ENCODE results near the gene LRTM2.
"Not testable (repeated sequence)": the region's sequence is repeated elsewhere in the genome, so short reads cannot be mapped to it uniquely, and the experiment has no call there.

The LRTM2 gene

GRCh38 chr12:1812650-1813302 is 7.6 kb upstream of the LRTM2 start:
- no peak for DNase-seq

DNA sequence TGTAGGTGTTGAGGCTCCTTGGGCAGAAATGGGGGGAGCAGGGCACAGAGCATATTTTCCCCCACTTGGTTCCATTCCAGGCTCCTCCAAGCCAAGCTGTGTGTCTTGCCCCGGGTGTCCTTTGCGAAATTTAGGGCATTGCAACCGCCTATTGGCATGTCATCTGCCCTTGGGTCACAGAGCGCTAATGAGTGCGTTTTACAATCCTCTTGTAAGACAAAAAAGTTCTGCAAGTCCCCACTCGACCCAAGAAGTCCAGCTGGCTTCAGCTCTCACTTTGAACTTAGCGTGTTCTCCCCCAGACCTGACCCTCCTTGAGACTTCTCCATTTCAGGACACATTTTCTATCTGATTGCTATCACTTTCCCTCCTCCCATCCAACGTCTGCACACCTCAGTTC is 6.1 kb upstream of the LRTM2 start:
- no peak for DNase-seq

- no peak for DNase-seq
Measured at GRCh38 chr12:1815108-1815507, 5.3 kb upstream of the LRTM2 start.

- DNase-seq = no peak
Measured at GRCh38 chr12:1815814-1816729, 4.3 kb upstream of the LRTM2 start.

DNA sequence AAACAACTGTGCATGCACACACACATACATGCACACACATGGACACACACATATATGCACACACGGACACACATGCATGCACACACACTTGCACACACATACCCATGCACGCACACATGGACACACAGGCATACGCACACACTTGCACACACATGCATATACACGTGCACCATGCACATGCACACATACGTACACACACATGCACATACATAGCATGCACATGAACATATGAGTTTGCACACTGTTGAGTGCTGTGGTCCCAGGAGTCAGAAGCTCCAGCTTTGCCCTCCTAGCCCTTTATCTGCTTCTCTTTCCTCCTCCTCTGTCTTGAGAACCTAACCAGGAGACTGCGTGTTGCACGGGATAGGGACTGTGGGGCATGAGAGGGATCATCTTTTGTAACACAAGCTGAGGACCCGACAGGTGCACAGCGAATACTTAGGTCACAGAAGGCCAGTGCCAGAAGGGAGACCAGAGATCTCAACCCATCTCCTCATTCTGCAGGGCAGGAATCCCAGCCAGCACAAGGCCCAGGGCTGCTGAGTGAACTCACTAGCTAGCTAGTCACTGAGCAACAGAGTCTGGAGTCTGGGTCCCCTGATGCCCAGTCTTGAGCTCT is 3.5 kb upstream of the LRTM2 start:
- DNase-seq = no peak

- DNase-seq = not testable (repeated sequence)
Measured at GRCh38 chr12:1817928-1818327, 2.4 kb upstream of the LRTM2 start.

DNA sequence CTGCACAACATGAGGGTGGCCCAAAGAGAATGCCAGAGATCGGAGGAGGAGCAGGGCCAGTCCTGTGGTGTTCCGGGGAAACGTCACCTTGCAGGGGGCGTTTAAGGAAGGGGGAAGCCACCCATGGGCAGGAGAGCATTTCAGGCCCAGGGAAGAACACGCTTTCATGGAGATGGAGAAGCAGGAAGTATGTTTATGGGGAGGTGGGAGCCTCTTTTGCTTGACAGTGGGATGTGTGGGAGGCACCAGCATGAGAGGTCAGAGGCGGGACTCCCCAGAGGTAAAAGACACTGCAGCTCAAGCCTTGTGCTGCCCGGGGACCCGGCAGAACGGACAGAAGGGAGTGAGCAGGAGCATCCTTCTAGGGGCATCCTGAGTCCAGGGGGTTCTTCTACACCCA is 1.3 kb upstream of the LRTM2 start:
- no peak for DNase-seq

GRCh38 chr12:1819571-1819970 is 794 bp upstream of the LRTM2 start:
- no peak for DNase-seq

DNA sequence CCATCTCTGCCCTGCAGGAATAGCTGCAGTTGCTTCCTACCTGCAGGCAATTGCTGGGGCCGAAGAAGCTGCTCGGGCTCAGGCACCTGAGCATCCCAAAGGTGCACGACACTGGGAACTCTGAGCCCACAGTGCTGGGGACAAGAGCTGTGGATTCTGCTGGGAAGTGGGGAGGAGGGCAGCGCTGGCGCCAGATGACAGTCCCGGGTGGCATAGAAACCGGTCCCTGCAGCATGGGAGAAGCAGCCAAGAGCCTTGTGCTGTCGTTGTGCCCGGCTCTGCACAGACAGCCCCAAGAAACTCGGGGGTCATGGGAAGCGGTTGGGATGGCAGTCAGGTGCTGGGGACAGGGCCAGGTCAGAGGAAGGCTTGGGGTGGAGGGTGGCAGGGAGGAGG is 529 bp downstream of the LRTM2 start:
- DNase-seq = no peak

DNA sequence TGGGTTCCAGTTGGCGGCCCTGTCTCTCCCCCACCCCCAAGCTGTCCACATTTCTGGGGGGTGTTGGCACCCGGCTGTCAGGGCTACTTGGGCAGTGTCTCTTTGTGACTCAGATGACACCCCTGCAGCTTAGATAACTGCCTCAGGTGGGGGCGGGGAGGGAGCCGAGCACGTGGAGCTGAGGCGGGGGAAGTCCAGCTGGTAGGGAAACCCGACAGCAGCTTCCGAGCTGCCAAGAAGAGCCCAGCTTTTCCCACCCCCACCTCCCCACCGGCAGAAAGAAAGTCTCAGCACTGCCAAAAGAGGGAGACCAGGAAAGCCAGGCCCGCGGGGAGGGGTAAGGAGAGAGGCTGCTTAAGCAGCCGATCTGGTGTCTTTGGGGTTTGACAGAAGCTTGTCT is 1.4 kb downstream of the LRTM2 start:
- DNase-seq = no peak

- no peak for DNase-seq
Measured at GRCh38 chr12:1822699-1823098, 2.3 kb downstream of the LRTM2 start.

- no peak for DNase-seq
Measured at GRCh38 chr12:1823237-1823636, 2.9 kb downstream of the LRTM2 start.

- no peak for DNase-seq
Measured at GRCh38 chr12:1825382-1826102, 5.2 kb downstream of the LRTM2 start.

GRCh38 chr12:1826401-1826800 is 6.0 kb downstream of the LRTM2 start:
- no peak for DNase-seq

GRCh38 chr12:1826867-1827705 is 6.7 kb downstream of the LRTM2 start:
- DNase-seq = no peak

DNA sequence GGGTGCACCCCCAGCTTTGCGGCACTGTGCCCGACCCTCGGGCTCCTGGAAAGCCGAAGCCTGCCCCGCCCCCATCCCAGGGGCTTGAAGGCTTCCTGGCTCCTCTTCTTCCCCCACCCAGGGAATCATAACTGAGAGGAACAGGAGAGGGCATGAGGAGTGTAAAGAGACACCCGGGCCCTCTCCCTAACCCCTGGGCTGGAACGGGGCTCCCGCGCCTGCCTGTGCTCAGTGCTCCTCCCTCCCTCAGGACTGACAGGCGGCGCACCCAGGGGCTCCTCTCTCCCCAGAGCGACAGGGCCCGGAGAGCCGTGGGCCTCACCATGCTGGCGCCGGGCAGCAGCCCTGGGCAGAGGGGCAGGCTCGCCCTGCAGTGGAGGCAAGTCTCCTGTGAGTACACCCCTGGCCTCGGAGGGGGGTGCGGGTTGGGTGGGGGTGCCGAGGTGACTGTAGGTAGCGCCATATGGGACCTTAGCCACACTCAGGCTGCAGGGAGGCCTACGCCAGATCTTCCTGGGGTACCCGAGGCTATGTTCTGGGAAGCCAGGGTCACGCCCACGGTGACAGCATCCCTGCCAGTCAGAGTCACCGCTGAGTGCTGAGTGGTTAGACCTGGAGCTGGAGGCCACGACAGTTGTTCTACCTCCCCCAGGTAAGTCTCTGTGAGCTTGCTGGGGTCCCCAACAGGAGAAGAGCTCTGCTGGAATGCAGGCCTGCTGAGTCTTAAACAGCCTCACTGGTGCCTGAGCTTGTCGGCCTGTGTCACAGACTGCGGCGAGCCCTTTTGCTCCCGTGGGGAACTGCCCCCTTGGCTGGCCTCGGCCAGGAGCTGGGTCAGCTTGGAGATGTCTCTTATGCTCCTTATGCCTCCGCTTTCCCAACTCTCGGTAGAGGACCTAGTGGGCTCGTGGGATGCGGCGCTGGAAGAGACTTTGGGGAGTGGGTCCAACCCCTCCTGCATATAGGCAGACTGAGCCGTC is 7.8 kb downstream of the LRTM2 start:
- DNase-seq = no peak

DNA sequence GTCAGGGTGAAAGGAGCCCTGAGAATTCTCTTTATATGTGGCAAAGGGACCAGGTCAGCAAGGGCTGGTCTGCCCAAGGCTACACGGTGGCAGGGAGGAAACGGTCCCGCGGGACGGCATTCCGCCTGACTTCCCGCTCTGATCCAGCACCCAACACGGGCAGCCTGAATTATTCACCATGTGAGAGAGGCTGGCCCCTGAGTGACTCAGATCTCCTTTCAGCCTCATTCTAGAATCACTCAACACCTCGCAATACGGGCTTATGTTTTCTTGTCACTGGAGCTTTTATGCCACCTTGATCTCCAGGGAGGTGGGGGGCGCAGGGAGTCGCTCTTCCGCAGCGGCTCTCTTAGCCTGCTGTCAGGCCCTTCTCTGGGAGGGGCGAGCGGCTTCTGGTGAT is 8.5 kb downstream of the LRTM2 start:
- no peak for DNase-seq

DNA sequence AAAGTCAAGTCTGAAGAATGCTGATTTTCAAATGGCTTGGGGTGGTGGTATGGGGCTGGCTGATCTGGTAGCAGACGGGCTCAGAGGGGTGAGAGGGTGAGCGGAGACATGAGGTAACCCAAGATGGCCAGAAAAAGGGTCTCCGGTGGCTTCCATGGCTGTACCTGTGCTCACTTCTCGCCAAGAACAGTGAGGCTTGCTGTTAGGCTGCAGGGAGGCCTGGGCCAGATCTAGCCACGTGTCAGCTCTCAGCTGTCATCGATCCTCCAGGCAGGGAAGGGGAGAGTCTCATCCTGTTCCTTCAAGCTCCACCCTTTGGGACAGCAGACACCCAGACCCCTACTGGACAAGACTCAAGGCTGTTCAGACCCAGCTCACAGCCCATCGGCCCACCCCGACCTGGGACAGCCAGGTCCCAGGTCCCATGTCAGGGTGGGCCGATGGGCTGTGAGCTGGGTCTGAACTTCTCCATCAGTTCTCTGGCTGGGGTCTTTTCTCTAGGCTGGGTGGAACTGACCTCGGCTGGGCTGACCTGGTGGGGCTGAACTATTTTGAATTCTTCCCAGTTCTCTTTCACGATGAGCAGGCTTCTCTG is 9.0 kb downstream of the LRTM2 start:
- DNase-seq = no peak

DNA sequence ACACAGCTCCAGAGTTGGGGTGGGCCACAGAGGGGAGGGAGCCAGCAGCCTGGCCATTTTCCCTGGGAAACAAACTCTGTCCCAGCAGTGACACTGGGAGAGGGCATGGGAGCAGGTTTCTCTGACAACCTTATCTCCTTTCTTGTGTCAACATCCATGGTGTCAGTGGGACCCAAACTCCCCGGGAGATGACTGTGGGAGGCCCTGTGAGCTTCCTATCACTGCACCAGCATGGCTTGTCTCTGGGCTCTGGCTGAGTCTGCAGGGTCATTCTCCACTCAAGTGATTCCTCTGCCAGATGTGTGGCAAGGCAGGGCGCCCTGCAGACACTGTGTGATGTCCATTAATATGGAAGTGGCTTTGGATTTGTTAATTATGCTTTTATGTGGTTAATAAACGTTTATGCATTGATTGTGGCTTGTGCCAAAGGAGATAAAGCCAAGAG is 10.1 kb downstream of the LRTM2 start:
- no peak for DNase-seq

Measured in stimulated activated naive CD4-positive, alpha-beta T cell (primary cell).